ENCODE data around the gene KCNN3.

Gene KCNN3

GRCh38 chr1:154852845-154853244, 17.2 kb downstream of the KCNN3 start:
- TF ChIP-seq FOXP2 (optimal IDR thresholded peaks at IDR 0.05; ENCODE audit: borderline replicate concordance, extremely low read depth, extremely low read length, insufficient read depth) (no peak), POLR2AphosphoS5 (IDR thresholded peaks at IDR 0.05; ENCODE audit: low read depth, low read length) (no peak), REST (IDR thresholded peaks at IDR 0.05; ENCODE audit: insufficient read depth in 1 of 2, low read depth in 2 of 2, low read length in 2 of 2) (no peak), SIN3A (IDR thresholded peaks at IDR 0.05; ENCODE audit: borderline replicate concordance, insufficient read depth, low read length) (no peak), TAF1 (IDR thresholded peaks at IDR 0.05; ENCODE audit: borderline replicate concordance, insufficient read depth, low read length) (no peak)

- TF ChIP-seq REST (IDR thresholded peaks at IDR 0.05; ENCODE audit: insufficient read depth in 1 of 2, low read depth in 2 of 2, low read length in 2 of 2) (no peak), TAF1 (IDR thresholded peaks at IDR 0.05; ENCODE audit: borderline replicate concordance, insufficient read depth, low read length) (no peak), FOXP2 (optimal IDR thresholded peaks at IDR 0.05; ENCODE audit: borderline replicate concordance, extremely low read depth, extremely low read length, insufficient read depth) (no peak), POLR2AphosphoS5 (IDR thresholded peaks at IDR 0.05; ENCODE audit: low read depth, low read length) (no peak), SIN3A (IDR thresholded peaks at IDR 0.05; ENCODE audit: borderline replicate concordance, insufficient read depth, low read length) (no peak)
Measured at GRCh38 chr1:154851392-154852177, 18.5 kb downstream of the KCNN3 start.

GRCh38 chr1:154849645-154850131, 20.4 kb downstream of the KCNN3 start:
- TF ChIP-seq TAF1 (IDR thresholded peaks at IDR 0.05; ENCODE audit: borderline replicate concordance, insufficient read depth, low read length): no peak
- TF ChIP-seq SIN3A (IDR thresholded peaks at IDR 0.05; ENCODE audit: borderline replicate concordance, insufficient read depth, low read length): no peak
- no peak for TF ChIP-seq REST (IDR thresholded peaks at IDR 0.05; ENCODE audit: insufficient read depth in 1 of 2, low read depth in 2 of 2, low read length in 2 of 2)
- no peak for TF ChIP-seq POLR2AphosphoS5 (IDR thresholded peaks at IDR 0.05; ENCODE audit: low read depth, low read length)
- no peak for TF ChIP-seq FOXP2 (optimal IDR thresholded peaks at IDR 0.05; ENCODE audit: borderline replicate concordance, extremely low read depth, extremely low read length, insufficient read depth)

- TF ChIP-seq POLR2AphosphoS5 (IDR thresholded peaks at IDR 0.05; ENCODE audit: low read depth, low read length) (no peak), TAF1 (IDR thresholded peaks at IDR 0.05; ENCODE audit: borderline replicate concordance, insufficient read depth, low read length) (no peak), SIN3A (IDR thresholded peaks at IDR 0.05; ENCODE audit: borderline replicate concordance, insufficient read depth, low read length) (no peak)
Measured at GRCh38 chr1:154848983-154849382, 21.1 kb downstream of the KCNN3 start.

GRCh38 chr1:154847891-154848290, 22.2 kb downstream of the KCNN3 start:
- no peak for TF ChIP-seq TAF1 (IDR thresholded peaks at IDR 0.05; ENCODE audit: borderline replicate concordance, insufficient read depth, low read length)
- TF ChIP-seq SIN3A (IDR thresholded peaks at IDR 0.05; ENCODE audit: borderline replicate concordance, insufficient read depth, low read length): no peak
- no peak for TF ChIP-seq POLR2AphosphoS5 (IDR thresholded peaks at IDR 0.05; ENCODE audit: low read depth, low read length)
- no peak for TF ChIP-seq FOXP2 (optimal IDR thresholded peaks at IDR 0.05; ENCODE audit: borderline replicate concordance, extremely low read depth, extremely low read length, insufficient read depth)
- no peak for TF ChIP-seq REST (IDR thresholded peaks at IDR 0.05; ENCODE audit: insufficient read depth in 1 of 2, low read depth in 2 of 2, low read length in 2 of 2)

Data from PFSK-1 (cell line).